GM15510 (cell line): ENCODE results near the gene PRR14.

ENCODE experiments used
- POLR2A ChIP-seq: IDR thresholded peaks from 3 replicates; pipeline ENCODE4 v1.6.1; 2011; ENCODE audit warnings: borderline replicate concordance; ENCODE audit not compliant: insufficient read length; ENCODE audit errors: extremely low read depth

PRR14 gene

DNA sequence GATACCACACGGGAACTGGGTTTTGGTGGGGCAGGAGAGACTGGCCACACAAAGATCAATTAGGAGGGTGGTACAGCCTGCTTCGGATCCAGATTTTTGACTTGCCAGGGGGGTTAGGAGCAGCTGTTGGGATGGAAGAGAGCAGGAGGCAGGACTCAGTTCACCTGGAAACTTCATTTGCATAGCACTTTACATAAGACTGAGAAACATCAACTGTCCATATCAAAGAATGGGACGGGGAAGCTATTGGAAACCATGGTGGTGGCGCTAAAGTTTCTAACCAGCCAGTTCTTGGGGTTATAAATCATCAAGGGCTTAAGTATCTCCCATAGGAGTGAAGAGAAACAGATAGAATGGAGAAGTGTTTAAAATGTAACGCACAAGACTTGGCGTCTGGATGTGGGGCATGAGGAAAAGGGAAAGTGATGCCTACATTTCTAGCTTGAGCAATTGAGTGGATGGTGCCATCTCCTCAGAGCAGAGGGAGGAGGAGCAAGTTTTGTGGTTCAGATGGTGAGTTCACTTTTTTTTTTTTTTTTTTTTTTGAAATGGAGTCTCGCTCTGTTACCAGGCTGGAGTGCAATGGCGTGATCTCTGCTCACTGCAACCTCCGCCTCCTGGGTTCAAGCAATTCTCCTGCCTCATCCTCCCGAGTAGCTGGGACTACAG is 41.8 kb downstream of the PRR14 start:
- no peak for TF ChIP-seq POLR2A

DNA sequence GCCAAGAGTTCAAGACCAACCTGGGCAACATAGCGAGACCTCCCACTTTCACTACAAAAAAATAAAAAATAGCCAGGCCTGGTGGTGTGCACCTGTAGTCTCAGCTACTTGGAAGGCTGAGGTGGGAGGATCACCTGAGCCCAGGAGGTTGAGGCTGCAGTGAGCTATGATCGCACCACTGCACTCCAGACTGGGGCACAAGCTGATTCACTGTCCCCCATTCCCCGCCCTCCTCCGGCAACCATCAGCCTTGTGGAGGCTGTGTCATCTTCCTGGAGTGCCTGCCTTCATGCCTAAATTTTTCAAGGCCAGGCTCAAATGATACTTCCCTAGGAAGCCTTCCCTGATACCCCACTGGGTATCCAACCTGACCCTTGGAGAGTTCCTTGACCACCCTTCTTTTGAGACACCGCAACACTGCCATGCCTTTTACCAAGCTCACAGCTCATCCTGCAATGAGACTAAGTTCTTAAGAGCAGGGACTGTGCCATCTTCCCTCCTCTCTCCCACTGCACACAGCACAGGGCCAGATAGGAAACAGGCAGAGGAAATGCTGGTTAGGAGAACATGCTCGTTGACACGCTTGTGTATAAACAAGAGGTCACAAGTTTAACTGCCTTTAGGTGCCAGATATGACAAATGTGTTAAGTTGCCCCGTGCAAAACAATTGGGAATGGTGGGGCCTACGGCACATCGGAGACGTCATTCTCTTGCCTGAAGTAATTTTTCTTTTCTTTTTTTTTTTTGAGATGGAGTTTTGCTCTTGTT is 44.4 kb downstream of the PRR14 start:
- TF ChIP-seq POLR2A, result no peak

DNA sequence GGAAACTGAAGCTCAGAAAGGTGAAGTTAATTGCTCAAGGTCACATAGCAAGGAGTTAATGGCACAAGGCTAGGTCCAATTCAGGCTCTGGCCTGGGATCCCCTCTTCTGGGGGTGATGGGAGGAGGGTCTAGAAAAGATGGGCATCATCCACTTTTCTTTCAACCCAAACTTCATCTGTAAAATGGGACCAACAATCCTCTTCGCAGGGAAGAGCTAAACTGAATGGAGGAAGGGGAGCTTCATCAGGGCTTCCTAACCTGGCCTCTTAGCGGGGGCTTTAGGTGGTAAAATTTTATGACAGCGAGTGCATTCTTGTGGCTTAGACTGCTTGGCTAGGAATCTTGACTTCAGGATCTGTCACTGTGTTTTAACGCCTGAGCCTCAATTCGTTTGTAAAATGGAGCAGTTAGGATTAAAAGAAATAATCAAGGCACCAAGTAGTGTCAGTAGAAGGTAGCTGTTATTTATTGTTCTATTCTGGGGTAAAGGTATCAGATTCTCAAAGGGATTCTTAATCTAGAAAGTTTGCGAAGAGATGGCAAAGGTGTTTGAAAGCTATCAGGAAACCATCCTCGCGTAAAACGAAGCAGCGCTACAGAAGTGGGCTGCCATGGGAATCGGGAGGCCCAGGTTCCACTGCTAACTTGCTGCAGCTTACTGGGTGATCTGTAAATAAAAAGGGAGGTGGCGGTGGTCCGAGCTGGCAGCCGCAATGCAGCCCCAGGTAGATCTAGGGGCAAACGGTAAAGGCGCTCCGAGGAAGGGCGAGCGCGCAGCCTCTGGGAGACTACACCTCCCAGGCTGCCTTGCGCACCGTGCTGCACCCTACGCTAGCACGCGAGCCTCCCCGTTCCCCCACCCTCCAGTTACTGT is 46.7 kb downstream of the PRR14 start:
- no peak for TF ChIP-seq POLR2A

DNA sequence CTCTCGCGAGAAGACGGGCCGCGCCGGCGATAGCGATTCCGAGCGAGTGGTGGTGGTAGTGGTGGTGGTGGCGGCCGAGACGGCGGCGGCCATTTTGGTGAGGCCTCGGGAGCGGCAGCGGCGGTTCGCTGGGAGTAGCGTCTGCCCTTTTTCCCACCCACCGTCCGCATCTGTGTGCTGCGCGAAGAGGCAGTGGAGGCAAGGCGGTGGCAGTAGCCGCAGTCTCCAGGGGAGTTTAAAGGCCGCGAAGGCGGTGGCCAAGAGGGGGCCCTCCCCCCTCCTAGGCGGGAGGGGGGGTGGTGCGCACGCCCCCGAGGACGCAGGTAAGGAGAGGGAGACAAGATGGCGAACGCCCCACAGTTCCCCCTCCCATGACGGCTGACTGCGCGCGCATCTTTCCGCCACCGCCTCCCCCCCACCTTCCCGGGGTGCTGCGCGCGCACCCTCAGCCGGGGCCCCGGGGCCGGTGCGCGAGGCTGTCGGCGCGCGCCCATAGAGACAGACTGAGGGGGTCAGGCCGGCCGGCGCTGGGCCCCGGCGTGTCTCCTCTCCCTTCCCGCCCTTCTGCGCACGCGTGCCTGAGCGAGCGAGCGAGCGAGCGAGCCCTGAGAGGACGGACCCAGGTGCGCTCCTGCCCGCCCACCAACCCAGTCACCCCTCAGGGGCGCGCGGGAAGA is 47.5 kb downstream of the PRR14 start:
- peak; percentile 77 for TF ChIP-seq POLR2A

- peak; percentile 79 for TF ChIP-seq POLR2A
Observed at GRCh38 chr16:30698816-30699614, 48.3 kb downstream of the PRR14 start, which contains the start of gene SRCAP. SRCAP (plus strand) TSS chr16:30699171; CDS start chr16:30700825, 1,654 bp downstream.

- no peak for TF ChIP-seq POLR2A
Observed at GRCh38 chr16:30699615-30700099, 48.9 kb downstream of the PRR14 start.

GRCh38 chr16:30700491-30700890 is 49.7 kb downstream of the PRR14 start:
- TF ChIP-seq POLR2A, result no peak

- TF ChIP-seq POLR2A, result no peak
Observed at GRCh38 chr16:30700971-30701370, 50.2 kb downstream of the PRR14 start.

- TF ChIP-seq POLR2A, result no peak
Observed at GRCh38 chr16:30703971-30704370, 53.2 kb downstream of the PRR14 start.
